Smooth muscle cell of the brain vasculature (primary cell): ENCODE data around the gene CDH26.

Experiments used
- DNase-seq: peaks from one replicate; pipeline ENCODE4 v3.0.0-alpha.2; 2012; ENCODE audit warnings: low read depth, low spot score

Gene CDH26

GRCh38 chr20:59985164-59985563, 26.9 kb downstream of the CDH26 start:
- no peak for DNase-seq

- no peak for DNase-seq
Observed at GRCh38 chr20:59985864-59986263, 27.6 kb downstream of the CDH26 start.

- no peak for DNase-seq
Observed at GRCh38 chr20:59987135-59987534, 28.9 kb downstream of the CDH26 start.

- no peak for DNase-seq
Observed at GRCh38 chr20:59988141-59988540, 29.9 kb downstream of the CDH26 start.

GRCh38 chr20:59992526-59993084, 34.4 kb downstream of the CDH26 start:
- no peak for DNase-seq

- no peak for DNase-seq
Observed at GRCh38 chr20:59993736-59994430, 35.7 kb downstream of the CDH26 start.

- DNase-seq = no peak
Observed at GRCh38 chr20:59994697-59995122, 36.5 kb downstream of the CDH26 start.

GRCh38 chr20:59996108-59996507, 37.9 kb downstream of the CDH26 start:
- no peak for DNase-seq

- no peak for DNase-seq
Observed at GRCh38 chr20:59997896-59998295, 39.7 kb downstream of the CDH26 start.

GRCh38 chr20:59999502-59999901, 41.3 kb downstream of the CDH26 start:
- DNase-seq = no peak

GRCh38 chr20:60000271-60001042, 42.2 kb downstream of the CDH26 start:
- DNase-seq = no peak

- DNase-seq = no peak
Observed at GRCh38 chr20:60001108-60001507, 42.9 kb downstream of the CDH26 start.

GRCh38 chr20:60003776-60004175, 45.6 kb downstream of the CDH26 start:
- no peak for DNase-seq

- DNase-seq = no peak
Observed at GRCh38 chr20:60006261-60006660, 48.0 kb downstream of the CDH26 start.

- DNase-seq = no peak
Observed at GRCh38 chr20:60007464-60007863, 49.2 kb downstream of the CDH26 start.

- DNase-seq = no peak
Observed at GRCh38 chr20:60008130-60008808, 50.0 kb downstream of the CDH26 start.

- DNase-seq = no peak
Observed at GRCh38 chr20:60009318-60009717, 51.1 kb downstream of the CDH26 start.

- DNase-seq = no peak
Observed at GRCh38 chr20:60009826-60010616, 51.8 kb downstream of the CDH26 start.

GRCh38 chr20:60010689-60011458, 52.7 kb downstream of the CDH26 start:
- DNase-seq = no peak
